Activated T-cell treated with anti-CD3 and anti-CD28 coated beads, Interleukin-2, amount 50 U/mL, for 24 hours (primary cell): ENCODE measurements around the gene EPGN.

Experiments used
- DNase-seq: peaks from one replicate; pipeline ENCODE4 v3.0.0-alpha.2; 2020
- H3K27ac Mint-ChIP-seq: 2 replicates; pipeline ENCODE4 v1.8.0; 2020; ENCODE audit warnings: mild to moderate bottlenecking, mixed read lengths
- H3K27me3 Mint-ChIP-seq: 2 replicates; pipeline ENCODE4 v1.8.0; 2020; ENCODE audit warnings: mixed read lengths
- H3K36me3 Mint-ChIP-seq: 2 replicates; pipeline ENCODE4 v1.8.0; 2020; ENCODE audit warnings: low read depth, mixed read lengths
- H3K4me1 Mint-ChIP-seq: 2 replicates; pipeline ENCODE4 v1.8.0; 2020; ENCODE audit warnings: low read depth, mixed read lengths
- H3K4me3 Mint-ChIP-seq: 2 replicates; pipeline ENCODE4 v1.8.0; 2020; ENCODE audit warnings: mild to moderate bottlenecking, moderate library complexity, mixed read lengths
- H3K9me3 Mint-ChIP-seq: 2 replicates; pipeline ENCODE4 v1.8.0; 2020; ENCODE audit warnings: mixed read lengths

The EPGN gene, protein sequence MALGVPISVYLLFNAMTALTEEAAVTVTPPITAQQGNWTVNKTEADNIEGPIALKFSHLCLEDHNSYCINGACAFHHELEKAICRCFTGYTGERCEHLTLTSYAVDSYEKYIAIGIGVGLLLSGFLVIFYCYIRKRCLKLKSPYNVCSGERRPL

GRCh38 chr4:74308215-74308614 lies at the start of gene EPGN:
Gene EPGN (plus strand): TSS chr4:74308470. CDS start chr4:74308534, 64 bp downstream.
- no peaks in the 10 kb centered on the region for H3K27me3 Mint-ChIP-seq
- no peak within 1 kb of the TSS for H3K4me3 Mint-ChIP-seq
- peaks cover 12% of the 10 kb centered on the region for H3K4me1 Mint-ChIP-seq
- no peak within 1 kb of the TSS for H3K27ac Mint-ChIP-seq
- no peak for DNase-seq
- no peaks in the 10 kb centered on the region for H3K9me3 Mint-ChIP-seq
- H3K36me3 Mint-ChIP-seq, result no peaks in the 10 kb centered on the region

DNA sequence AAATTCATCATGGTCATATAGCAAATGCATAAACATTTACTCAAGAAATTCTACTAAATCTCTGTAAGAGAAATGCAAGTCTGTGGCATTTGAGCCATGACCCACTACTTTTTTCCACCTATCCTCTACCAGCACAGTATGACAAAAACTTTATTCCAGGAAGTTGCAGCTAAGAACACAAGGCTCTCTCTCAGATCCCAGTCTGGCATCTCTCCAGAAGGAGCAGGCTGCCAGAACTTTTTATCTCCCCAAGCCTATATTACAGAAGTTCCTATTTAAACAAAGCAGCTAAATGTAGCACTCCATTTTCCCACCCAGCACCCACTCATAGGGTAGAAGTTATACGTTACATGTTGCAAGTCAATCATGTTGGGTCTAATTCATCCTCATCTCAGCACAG lies 49.3 kb upstream of the EPGN start:
- Mint-ChIP-seq H3K27me3 (no peaks in the 10 kb centered on the region), H3K27ac (no peak overlapping the region), H3K9me3 (peaks cover 3% of the 10 kb centered on the region), H3K36me3 (no peaks in the 10 kb centered on the region), H3K4me3 (no peak overlapping the region), H3K4me1 (no peaks in the 10 kb centered on the region)
- no peak for DNase-seq

DNA sequence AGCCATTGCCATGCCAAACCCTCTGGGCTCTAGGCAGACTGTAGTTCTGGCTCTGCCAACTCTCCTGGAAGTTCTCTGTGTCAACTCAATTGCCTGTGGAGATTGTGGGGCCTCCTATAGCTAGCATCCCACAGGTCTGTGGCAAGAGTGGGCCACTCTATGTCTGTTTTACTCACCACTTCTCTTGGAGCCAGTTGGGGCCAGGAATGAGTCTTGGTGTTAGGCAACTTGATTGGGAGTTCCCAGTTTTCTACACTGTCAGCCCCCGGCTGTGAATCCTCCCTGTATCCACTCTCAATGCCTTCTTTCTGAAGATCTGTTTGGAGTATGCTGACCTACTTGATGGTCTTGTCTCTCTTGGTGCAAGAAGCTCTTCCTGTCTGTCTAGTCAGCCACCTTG lies 48.2 kb upstream of the EPGN start:
- Mint-ChIP-seq H3K27ac (no peak overlapping the region), H3K9me3 (no peaks in the 10 kb centered on the region), H3K36me3 (no peaks in the 10 kb centered on the region), H3K4me1 (no peaks in the 10 kb centered on the region), H3K27me3 (no peaks in the 10 kb centered on the region), H3K4me3 (no peak overlapping the region)
- no peak for DNase-seq

DNA sequence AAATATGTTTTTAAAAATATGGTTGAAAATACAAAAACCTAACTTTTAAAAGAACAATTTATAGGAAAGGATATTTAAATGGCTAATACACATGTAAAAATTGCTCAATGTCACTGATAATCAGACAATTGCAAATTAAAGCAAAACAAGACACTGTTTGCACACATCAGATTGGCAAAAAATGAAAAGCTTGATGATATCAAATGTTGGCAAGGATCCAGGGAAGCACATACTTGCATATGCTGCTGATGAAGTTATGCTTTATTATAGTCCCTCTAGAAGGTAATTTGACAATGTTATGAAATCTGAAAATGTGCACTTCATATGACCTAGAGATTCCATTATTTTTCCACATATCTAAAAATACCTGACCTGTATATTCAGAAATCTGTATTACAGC lies 45.7 kb upstream of the EPGN start:
- Mint-ChIP-seq H3K4me1 (peaks cover under 1% of the 10 kb centered on the region), H3K36me3 (no peaks in the 10 kb centered on the region), H3K27me3 (no peaks in the 10 kb centered on the region), H3K27ac (no peak overlapping the region), H3K4me3 (no peak overlapping the region), H3K9me3 (no peaks in the 10 kb centered on the region)
- DNase-seq, result no peak

GRCh38 chr4:74263551-74263950 lies 44.7 kb upstream of the EPGN start:
- H3K9me3 Mint-ChIP-seq, result no peaks in the 10 kb centered on the region
- peaks cover 5% of the 10 kb centered on the region for H3K4me1 Mint-ChIP-seq
- H3K27me3 Mint-ChIP-seq, result no peaks in the 10 kb centered on the region
- no peak for DNase-seq
- no peak overlapping the region for H3K27ac Mint-ChIP-seq
- H3K36me3 Mint-ChIP-seq, result no peaks in the 10 kb centered on the region
- no peak overlapping the region for H3K4me3 Mint-ChIP-seq

- H3K4me3 Mint-ChIP-seq, result no peak overlapping the region
- no peaks in the 10 kb centered on the region for H3K9me3 Mint-ChIP-seq
- H3K27me3 Mint-ChIP-seq, result no peaks in the 10 kb centered on the region
- no peaks in the 10 kb centered on the region for H3K36me3 Mint-ChIP-seq
- peaks cover 5% of the 10 kb centered on the region for H3K4me1 Mint-ChIP-seq
- DNase-seq, result no peak
- H3K27ac Mint-ChIP-seq, result no peak overlapping the region
Measured at GRCh38 chr4:74266081-74266480, 42.2 kb upstream of the EPGN start.

DNA sequence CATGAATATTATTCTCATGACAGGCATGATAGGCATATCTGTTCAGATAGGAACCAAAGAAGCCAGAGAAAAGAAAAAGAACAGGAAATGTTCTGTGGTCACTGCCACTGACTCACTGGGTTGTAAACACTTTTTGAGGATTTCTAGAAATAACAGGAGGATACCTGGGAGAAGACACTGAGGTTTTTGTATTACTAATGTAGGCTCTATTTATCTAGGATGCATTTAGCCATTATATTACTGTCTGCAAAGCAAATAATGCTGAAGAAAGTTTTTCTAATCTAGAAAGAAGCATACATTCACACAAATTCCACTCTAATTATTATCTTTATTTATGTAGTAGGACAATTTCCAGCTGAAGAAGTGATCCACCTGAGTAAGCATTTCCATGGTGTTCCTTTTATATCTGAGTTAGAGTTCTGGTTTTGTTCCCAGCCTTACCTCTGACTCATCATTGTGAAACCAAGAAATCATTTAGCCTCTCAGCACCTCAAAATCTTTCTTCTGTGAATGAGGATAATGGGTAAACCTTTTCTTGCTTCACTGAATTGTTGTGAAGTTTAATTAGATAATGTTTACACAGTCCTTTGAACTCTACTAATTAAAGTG lies 40.2 kb upstream of the EPGN start:
- Mint-ChIP-seq H3K36me3 (no peaks in the 10 kb centered on the region), H3K27me3 (no peaks in the 10 kb centered on the region), H3K4me1 (peaks cover 5% of the 10 kb centered on the region), H3K9me3 (no peaks in the 10 kb centered on the region), H3K27ac (no peak overlapping the region), H3K4me3 (no peak overlapping the region)
- DNase-seq, result no peak

DNA sequence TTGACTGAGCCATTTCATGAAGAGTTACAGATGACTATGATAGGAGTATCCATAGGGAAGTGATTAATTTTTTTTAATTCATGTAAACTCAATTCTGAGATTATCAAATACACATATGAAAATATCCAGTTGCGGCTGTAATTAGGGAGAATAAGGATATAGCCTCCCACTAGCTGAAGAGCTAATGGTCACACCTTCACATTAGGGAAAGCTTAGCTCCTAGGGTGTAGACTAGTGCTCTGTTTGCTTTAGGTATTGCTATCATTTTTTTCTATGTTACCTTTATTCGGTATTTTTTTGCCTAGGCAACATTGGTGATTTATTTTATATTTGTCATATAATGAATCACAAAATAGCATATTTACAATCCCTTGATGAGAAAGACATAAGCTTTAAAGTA lies 39.6 kb upstream of the EPGN start:
- no peak for DNase-seq
- no peaks in the 10 kb centered on the region for H3K27me3 Mint-ChIP-seq
- H3K9me3 Mint-ChIP-seq, result no peaks in the 10 kb centered on the region
- H3K4me1 Mint-ChIP-seq, result peaks cover 5% of the 10 kb centered on the region
- no peak overlapping the region for H3K27ac Mint-ChIP-seq
- H3K36me3 Mint-ChIP-seq, result no peaks in the 10 kb centered on the region
- H3K4me3 Mint-ChIP-seq, result no peak overlapping the region

GRCh38 chr4:74278490-74278889 lies 29.8 kb upstream of the EPGN start:
- Mint-ChIP-seq H3K4me1 (no peaks in the 10 kb centered on the region), H3K9me3 (no peaks in the 10 kb centered on the region), H3K36me3 (no peaks in the 10 kb centered on the region), H3K27me3 (no peaks in the 10 kb centered on the region), H3K4me3 (no peak overlapping the region), H3K27ac (no peak overlapping the region)
- DNase-seq, result no peak

DNA sequence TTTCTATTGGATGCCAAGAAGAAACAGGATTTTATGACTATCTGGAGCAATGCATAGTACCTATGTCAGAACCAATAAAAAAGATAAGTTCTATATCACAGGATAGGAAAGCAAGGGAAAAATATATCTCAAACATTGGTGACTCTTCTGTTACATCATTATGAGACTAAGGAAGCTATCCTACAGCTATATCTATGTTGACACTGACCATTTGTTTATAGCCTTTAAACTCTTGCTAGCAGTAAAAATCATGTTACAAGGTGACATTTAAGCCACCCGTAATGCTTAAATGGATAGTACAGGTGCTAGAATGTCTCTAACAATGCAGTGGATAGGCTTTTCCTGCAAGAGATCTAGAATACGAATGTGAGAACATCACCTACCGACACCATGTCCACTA lies 28.6 kb upstream of the EPGN start:
- H3K27me3 Mint-ChIP-seq, result no peaks in the 10 kb centered on the region
- no peak overlapping the region for H3K27ac Mint-ChIP-seq
- no peaks in the 10 kb centered on the region for H3K4me1 Mint-ChIP-seq

DNA sequence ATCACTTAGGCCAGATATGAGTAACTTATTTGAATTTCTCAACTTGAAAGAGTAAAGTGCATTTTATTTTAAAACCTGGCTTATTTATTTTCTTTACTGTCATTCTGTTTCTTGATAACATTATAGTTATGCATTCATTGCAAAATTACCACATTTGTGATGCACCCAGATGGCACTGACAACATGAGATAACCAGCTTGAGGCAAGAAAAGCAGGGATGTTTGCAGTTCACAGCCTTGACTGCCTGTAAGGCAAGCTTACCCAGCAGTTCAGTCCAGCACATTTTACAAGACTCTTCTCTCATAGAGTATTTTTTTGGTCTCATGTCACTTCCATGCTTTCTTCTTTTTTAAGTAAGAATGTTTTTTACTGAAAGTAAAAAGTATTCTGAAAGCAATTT lies 25.3 kb upstream of the EPGN start:
- no peak overlapping the region for H3K27ac Mint-ChIP-seq
- no peak for DNase-seq
- H3K4me1 Mint-ChIP-seq, result no peaks in the 10 kb centered on the region
- H3K4me3 Mint-ChIP-seq, result no peak overlapping the region
- H3K9me3 Mint-ChIP-seq, result no peaks in the 10 kb centered on the region
- no peaks in the 10 kb centered on the region for H3K27me3 Mint-ChIP-seq
- peaks cover 2% of the 10 kb centered on the region for H3K36me3 Mint-ChIP-seq

More for the DNA sequence above, 28.6 kb upstream of the EPGN start:
- DNase-seq, result no peak
- H3K36me3 Mint-ChIP-seq, result peaks cover 2% of the 10 kb centered on the region
- no peaks in the 10 kb centered on the region for H3K9me3 Mint-ChIP-seq
- H3K4me3 Mint-ChIP-seq, result no peak overlapping the region

DNA sequence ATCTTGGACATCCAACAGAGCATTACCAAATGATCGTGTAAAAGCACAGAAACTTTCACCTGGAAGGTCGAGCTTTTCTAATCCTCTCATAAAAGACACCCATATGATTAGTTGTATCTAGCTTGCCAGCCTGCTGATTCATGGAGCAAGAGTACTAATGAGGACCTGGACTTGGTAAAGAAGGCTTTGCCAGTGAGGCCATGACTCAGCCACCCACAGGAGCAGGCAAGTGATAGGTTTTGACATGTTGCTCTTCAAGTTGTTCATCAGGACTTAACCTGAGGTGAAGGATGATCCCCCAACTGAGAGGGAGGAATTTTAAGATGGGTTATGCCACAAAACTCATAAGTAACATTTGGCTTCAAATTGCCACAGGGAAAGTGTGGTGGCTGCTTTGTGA lies 24.7 kb upstream of the EPGN start:
- H3K9me3 Mint-ChIP-seq, result no peaks in the 10 kb centered on the region
- peaks cover 2% of the 10 kb centered on the region for H3K36me3 Mint-ChIP-seq
- H3K27ac Mint-ChIP-seq, result no peak overlapping the region
- no peak overlapping the region for H3K4me3 Mint-ChIP-seq
- H3K4me1 Mint-ChIP-seq, result no peaks in the 10 kb centered on the region
- DNase-seq, result no peak
- no peaks in the 10 kb centered on the region for H3K27me3 Mint-ChIP-seq

- no peak overlapping the region for H3K27ac Mint-ChIP-seq
Measured at GRCh38 chr4:74284053-74284452, 24.2 kb upstream of the EPGN start.

GRCh38 chr4:74287164-74287563 lies 21.1 kb upstream of the EPGN start:
- Mint-ChIP-seq H3K4me3 (no peak overlapping the region), H3K9me3 (no peaks in the 10 kb centered on the region), H3K27me3 (no peaks in the 10 kb centered on the region), H3K4me1 (no peaks in the 10 kb centered on the region), H3K27ac (no peak overlapping the region), H3K36me3 (peaks cover 2% of the 10 kb centered on the region)
- DNase-seq, result no peak

More at GRCh38 chr4:74284053-74284452, 24.2 kb upstream of the EPGN start:
- DNase-seq, result no peak
- H3K4me3 Mint-ChIP-seq, result no peak overlapping the region
- no peaks in the 10 kb centered on the region for H3K4me1 Mint-ChIP-seq
- H3K36me3 Mint-ChIP-seq, result peaks cover 2% of the 10 kb centered on the region
- no peaks in the 10 kb centered on the region for H3K9me3 Mint-ChIP-seq
- no peaks in the 10 kb centered on the region for H3K27me3 Mint-ChIP-seq

GRCh38 chr4:74287791-74288190 lies 20.5 kb upstream of the EPGN start:
- no peaks in the 10 kb centered on the region for H3K4me1 Mint-ChIP-seq
- no peak overlapping the region for H3K4me3 Mint-ChIP-seq
- DNase-seq, result no peak
- no peaks in the 10 kb centered on the region for H3K27me3 Mint-ChIP-seq
- peaks cover 2% of the 10 kb centered on the region for H3K36me3 Mint-ChIP-seq
- H3K9me3 Mint-ChIP-seq, result no peaks in the 10 kb centered on the region
- H3K27ac Mint-ChIP-seq, result no peak overlapping the region

DNA sequence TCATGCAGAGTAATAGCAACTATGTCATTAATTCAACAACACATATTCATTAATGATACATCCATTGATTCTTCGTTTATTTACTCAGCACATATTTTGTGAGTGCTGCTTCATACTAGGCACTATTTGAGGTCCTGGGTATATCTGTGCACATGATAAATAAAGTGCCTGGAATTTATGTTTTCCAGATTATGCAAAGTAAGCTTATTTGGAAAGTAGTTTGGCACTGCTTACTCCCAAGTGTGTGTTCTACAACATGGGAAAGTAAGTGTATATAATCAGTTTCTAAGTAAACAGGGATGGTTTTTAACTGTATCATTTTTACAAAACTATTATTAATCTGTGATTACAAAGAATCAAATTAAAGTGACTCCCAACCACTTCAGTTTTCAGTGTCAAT lies 16.8 kb upstream of the EPGN start:
- no peak for DNase-seq
- Mint-ChIP-seq H3K36me3 (no peaks in the 10 kb centered on the region), H3K27ac (no peak overlapping the region), H3K27me3 (no peaks in the 10 kb centered on the region), H3K4me3 (no peak overlapping the region), H3K9me3 (no peaks in the 10 kb centered on the region), H3K4me1 (no peaks in the 10 kb centered on the region)
